Astrocyte of the spinal cord (primary cell): ENCODE results near the gene GALNT7.

Experiments used
- DNase-seq: peaks from one replicate; pipeline ENCODE4 v3.0.0; 2011; ENCODE audit warnings: low read depth, low spot score
- H3K4me3 ChIP-seq: 2 replicates; pipeline ENCODE4 v1.5.1; 2011; ENCODE audit warnings: low read depth, mild to moderate bottlenecking, low read length, moderate library complexity
- in situ Hi-C: cut with HindIII; loops from 2 replicates; pipeline ENCODE4 v1.10.0; 2017; ENCODE audit warnings: low sequenced_read_pairs
- TF ChIP-seq, protein P1 (sequence below): IDR thresholded peaks from 2 replicates; pipeline ENCODE4 v1.5.1; 2012; ENCODE audit warnings: low read depth, mild to moderate bottlenecking, low read length, inconsistent platforms

GALNT7 gene

DNA sequence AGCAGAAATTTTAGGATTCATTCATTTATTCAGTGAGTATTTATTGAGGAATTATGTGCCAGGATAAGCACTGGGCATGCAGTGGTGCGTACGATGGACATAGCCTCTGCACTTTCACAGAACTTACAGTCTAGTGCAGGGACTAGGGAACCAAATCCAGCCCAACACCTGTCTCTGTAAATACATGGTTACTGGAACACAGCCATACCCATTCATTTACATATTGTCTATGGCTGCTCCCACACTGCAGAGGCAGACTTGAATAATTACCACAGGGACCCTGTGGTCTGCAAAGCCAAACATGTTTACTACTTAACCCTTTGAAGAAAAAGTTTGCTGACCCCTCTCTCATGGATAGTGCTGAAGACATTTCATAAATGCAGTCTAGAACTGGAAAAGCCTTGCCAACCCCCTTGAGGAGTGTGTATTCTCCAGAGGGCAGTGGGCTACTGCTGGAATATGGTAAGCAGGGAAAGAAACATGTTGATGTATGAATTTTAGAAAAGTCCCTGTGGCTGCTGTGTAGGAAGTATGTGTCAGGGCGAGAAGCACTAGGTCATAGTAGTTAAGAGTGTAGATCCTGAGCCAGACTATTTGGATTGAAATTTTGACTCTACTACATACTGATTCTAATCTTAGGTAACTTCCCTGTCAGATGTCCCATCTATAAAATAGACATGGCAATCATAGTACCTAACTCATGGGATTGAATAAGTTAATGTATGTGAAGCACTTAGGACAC lies 75.5 kb downstream of the GALNT7 start:
- in situ Hi-C loops = no loop called here
- H3K4me3 ChIP-seq = no peak overlapping the region
- TF ChIP-seq, protein P1, sequence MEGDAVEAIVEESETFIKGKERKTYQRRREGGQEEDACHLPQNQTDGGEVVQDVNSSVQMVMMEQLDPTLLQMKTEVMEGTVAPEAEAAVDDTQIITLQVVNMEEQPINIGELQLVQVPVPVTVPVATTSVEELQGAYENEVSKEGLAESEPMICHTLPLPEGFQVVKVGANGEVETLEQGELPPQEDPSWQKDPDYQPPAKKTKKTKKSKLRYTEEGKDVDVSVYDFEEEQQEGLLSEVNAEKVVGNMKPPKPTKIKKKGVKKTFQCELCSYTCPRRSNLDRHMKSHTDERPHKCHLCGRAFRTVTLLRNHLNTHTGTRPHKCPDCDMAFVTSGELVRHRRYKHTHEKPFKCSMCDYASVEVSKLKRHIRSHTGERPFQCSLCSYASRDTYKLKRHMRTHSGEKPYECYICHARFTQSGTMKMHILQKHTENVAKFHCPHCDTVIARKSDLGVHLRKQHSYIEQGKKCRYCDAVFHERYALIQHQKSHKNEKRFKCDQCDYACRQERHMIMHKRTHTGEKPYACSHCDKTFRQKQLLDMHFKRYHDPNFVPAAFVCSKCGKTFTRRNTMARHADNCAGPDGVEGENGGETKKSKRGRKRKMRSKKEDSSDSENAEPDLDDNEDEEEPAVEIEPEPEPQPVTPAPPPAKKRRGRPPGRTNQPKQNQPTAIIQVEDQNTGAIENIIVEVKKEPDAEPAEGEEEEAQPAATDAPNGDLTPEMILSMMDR = no peak
- no peak for DNase-seq

DNA sequence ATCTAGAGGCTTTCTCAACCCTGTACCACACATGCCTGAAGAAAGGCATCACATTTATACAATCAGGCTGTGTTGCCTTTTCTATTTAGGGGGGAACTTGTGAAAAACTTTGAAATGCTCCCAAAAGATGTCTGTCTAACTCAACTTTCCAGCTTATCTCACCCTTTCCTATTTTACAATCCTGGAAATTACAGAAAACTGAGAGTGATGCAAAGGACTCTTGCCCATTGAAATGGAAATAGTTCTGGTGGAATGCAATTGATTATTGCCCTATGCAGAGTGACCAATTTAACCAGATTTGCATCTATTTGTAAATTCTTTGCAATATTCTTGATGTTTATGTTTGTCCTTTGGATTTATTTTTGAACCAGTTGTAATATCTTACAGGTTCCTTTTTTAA lies 77.3 kb downstream of the GALNT7 start:
- no peak overlapping the region for H3K4me3 ChIP-seq
- TF ChIP-seq, protein P1 = no peak
- in situ Hi-C loops = no loop called here
- no peak for DNase-seq

- TF ChIP-seq, protein P1 = no peak
- no peak overlapping the region for H3K4me3 ChIP-seq
- DNase-seq = no peak
- in situ Hi-C loops = no loop called here
Measured at GRCh38 chr4:173246719-173247118, 78.1 kb downstream of the GALNT7 start.

GRCh38 chr4:173247321-173247720 lies 78.7 kb downstream of the GALNT7 start:
- in situ Hi-C loops = no loop called here
- TF ChIP-seq, protein P1 = no peak
- no peak overlapping the region for H3K4me3 ChIP-seq
- DNase-seq = no peak

- DNase-seq = no peak
- H3K4me3 ChIP-seq = no peak overlapping the region
- in situ Hi-C loops = no loop called here
- TF ChIP-seq, protein P1 = no peak
Measured at GRCh38 chr4:173248690-173249089, 80.1 kb downstream of the GALNT7 start.

GRCh38 chr4:173252024-173252935 lies 83.7 kb downstream of the GALNT7 start:
- TF ChIP-seq, protein P1 = no peak
- in situ Hi-C loops = no loop called here
- H3K4me3 ChIP-seq = no peak overlapping the region
- peak; percentile 100 for DNase-seq
